GM21526 (cell line): ENCODE results near the gene KCNMA1.

Source experiments
- ATAC-seq: cut with Tn5 transposase; IDR thresholded peaks from one replicate; pipeline ENCODE4 v1.9.1; 2021; ENCODE audit warnings: moderate library complexity; ENCODE audit not compliant: unreplicated experiment, low FRiP score

The KCNMA1 gene

GRCh38 chr10:77467422-77467963 is 170.1 kb downstream of the KCNMA1 start:
- ATAC-seq: no peak

GRCh38 chr10:77463967-77464745 is 173.5 kb downstream of the KCNMA1 start:
- no peak for ATAC-seq

GRCh38 chr10:77463499-77463898 is 174.1 kb downstream of the KCNMA1 start:
- ATAC-seq: no peak

- no peak for ATAC-seq
Measured at GRCh38 chr10:77461636-77462296, 175.8 kb downstream of the KCNMA1 start.

GRCh38 chr10:77459905-77460304 is 177.7 kb downstream of the KCNMA1 start:
- ATAC-seq: no peak

- no peak for ATAC-seq
Measured at GRCh38 chr10:77458986-77459590, 178.5 kb downstream of the KCNMA1 start.

DNA sequence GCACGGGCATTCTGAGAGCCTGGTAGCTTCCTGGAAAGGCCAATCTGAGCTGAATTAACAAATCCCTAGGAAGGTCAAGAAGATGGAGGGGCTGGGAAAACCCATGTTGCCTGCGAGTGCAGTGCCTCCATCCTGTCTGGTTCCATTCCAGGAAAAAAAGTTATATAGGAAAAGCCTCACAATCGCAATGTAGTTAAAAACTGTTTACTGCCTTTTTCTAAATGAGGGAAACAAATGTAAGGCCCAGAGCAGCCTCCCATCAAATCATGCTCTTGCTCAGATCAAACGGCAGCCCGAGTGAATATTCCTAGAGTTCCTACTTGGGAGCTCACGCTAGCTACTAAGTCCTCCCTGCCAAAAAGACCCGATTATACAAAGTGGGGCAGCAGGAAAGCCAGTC is 179.9 kb downstream of the KCNMA1 start:
- no peak for ATAC-seq

GRCh38 chr10:77457266-77457665 is 180.3 kb downstream of the KCNMA1 start:
- ATAC-seq: no peak

DNA sequence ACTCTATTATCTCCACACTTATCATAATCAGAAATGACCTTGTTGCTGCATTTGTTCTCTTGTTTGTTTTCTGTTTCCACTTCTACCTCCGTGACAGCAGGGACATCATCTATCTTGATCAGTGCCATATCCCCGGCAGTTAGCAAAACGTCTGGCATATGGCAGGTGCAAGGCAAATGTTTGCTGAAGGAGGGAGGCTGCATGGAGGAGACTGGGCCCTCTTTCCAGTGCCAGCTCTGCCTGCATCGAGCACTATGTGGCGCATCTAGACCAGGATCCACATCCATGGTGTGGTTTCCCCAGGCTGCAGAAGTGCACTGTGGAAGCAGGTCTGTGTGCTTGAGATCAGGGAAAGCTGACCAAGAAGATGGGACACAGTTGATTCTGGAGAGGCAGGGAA is 181.2 kb downstream of the KCNMA1 start:
- ATAC-seq: no peak

DNA sequence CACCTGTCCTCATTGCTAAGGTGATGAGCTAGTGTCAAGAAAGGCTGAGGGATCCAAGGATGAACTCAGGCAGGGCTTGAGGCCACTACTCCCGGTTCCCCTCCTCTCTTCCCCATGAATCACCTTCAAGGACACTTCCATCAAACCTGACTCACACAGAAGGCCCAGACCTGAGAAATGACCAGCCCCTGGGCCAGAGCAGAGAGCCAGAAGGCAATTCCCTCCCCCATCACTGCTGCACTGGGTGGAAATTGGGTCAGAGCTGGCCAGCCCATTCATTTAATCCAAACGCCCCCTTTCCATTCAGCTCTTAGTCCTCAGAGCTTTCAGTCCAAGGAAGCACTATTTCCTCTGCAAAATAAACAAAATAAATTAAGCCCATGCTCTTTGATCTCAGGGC is 182.0 kb downstream of the KCNMA1 start:
- ATAC-seq: no peak

- no peak for ATAC-seq
Measured at GRCh38 chr10:77452952-77453564, 184.6 kb downstream of the KCNMA1 start.

DNA sequence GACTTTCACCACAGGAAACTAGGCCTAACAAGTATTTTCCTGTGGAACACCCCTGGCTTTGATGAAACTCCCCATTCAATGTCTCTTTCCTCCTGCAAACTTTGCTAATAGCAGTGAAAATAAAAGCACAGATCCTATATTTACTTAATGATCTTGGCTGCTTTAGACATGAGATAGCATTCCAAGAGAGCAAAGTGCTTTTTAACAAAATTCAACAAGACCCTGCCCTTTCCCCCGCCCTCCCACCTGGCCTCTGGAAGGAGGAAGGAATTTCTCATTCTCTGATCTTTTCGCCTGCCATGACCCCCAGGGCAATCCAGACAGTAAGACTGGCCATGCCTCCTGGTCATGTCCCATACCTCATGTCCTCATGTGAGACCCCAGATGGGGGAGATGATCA is 185.7 kb downstream of the KCNMA1 start:
- no peak for ATAC-seq

DNA sequence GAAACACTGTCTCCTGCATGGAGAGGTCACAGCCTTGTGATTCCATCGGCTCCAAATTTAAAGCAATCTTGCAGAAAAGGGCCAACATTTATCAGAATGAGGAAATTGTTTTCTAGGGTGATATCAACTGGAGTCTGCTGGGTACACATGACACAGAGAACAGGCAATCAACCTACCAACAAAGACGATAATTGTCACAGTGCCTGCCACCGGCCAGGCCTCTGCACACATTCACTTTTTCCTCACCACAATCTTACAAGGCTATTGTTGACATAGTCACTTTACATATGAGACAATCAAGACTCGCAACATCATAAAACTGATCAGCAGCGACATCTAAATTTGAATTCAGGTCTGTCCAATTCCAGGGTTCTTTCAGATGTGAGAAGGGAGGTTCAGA is 189.4 kb downstream of the KCNMA1 start:
- ATAC-seq: no peak

GRCh38 chr10:77446700-77447099 is 190.9 kb downstream of the KCNMA1 start:
- ATAC-seq: no peak

GRCh38 chr10:77445547-77445946 is 192.1 kb downstream of the KCNMA1 start:
- no peak for ATAC-seq

DNA sequence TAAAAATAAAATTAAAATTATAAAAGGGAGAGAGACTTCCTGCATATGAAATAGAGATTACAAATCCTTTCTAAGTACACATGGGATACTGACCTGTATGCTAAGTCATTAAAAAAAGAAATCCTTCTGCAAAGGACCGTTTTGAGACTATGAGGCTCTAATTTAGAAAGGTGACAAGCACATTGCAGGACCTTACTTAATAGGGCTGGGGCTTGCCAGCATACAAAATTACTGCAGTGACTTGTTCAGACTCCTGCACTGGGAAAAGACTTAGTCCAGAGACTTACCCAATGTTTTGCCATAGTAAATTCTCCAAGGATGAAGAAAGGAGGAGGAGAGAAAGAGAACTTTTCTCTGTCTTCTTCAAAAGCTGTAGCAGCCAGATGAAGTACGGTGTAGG is 193.6 kb downstream of the KCNMA1 start:
- no peak for ATAC-seq

DNA sequence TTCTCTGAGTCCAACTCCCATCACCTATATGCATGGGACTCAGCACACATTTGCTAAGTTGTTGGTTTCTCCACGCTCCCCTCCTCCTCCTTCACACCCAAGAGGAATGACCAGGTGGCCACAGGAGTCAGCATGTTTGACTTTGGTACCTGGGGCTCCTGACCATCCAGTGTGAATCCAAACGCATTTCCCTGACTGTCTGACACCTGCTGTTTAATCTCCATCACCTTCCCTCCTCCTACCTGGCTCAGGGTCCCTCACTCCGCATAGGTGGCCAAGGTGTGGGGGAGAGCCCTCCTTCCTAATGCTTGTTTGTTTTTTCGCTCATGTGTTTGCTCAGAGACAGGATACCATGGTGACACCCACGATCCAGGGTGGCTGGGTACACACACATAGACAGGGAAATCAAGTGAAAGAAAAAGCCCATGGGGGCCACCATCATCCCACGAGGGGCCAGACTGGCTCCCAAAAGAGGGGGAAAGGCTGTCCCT is 194.9 kb downstream of the KCNMA1 start:
- ATAC-seq: no peak

- ATAC-seq: no peak
Measured at GRCh38 chr10:77441353-77442166, 196.0 kb downstream of the KCNMA1 start.

- no peak for ATAC-seq
Measured at GRCh38 chr10:77436257-77436975, 201.2 kb downstream of the KCNMA1 start.
